HG03196 (cell line): ENCODE data around the gene PALLD.

Experiments used
- ATAC-seq: cut with Tn5 transposase; IDR thresholded peaks from one replicate; pipeline ENCODE4 v1.9.1; 2021; ENCODE audit not compliant: unreplicated experiment

The PALLD gene

DNA sequence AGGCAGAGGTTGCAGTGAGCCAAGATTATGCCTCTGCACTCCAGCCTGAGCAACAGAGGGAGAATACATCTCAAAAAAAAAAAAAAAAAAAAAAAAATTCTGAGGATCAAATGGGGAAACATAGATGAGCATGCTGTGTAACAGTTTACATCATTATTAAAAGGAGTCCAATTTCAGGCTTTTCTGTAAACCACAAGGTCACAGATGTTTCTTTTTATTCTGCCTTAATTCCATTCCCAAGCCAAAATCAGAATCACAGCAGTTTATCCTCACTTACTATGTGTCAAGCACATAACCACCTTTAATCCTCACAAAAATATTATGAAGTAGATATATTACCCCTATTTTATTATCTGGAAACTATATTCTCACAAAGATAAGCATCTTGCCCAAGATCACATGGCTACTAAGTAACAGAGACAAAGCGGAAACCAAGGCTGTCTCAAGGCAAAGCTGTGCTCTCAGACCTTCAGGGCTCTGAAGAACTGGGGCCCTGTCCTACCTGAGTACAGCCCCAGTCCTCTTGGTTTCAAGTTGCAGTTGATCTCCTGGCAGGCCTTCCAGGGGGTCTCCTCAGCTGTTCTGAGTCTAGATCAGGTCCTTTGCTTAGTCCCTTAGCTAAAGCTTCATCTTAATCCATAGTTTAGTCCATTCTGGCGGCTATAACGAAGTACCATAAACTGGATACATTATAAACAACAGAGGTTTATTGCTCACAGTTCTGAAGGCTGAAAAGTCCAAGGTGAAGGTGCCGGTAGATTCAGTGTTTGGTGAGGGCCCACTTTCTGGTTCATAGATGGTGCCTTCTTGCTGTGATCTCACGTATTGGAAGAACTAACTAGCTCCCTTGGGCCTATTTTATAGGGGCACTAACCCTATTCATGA lies 141.3 kb downstream of the PALLD start:
- no peak for ATAC-seq

DNA sequence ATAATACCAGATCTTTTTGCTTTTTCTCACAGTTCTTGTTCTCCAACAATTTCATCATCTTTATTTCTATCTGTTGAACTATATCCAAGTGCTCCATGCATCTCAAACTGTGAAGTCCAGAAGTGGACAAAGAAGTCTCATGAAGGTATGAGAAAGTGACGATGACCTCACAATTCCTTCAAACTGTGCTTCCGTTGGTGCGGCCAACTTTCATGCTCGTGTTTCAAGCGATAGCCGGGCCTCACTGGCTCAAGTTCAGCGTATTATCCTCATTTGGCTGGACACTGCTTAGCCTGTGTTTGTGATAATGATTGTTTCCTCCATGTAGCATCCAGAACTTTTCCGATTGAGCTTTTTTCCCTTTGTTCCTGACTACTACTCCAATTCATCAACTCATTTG lies 143.1 kb downstream of the PALLD start:
- ATAC-seq = no peak

DNA sequence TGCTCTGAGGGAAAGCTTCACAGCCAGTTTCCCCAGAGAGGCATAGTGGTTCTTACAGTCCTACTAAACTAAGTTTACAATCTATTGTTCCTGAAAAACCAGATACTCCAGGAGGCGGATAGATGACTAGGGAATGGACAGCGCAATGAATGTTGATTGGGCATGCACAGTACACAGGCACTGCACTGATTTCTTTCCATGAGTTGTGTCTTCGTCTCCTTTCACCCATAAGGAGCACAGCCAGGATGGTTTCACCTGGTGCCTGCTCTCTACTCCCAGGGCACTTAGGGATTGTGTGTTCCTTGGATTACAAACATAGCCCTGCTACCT lies 144.9 kb downstream of the PALLD start:
- no peak for ATAC-seq

DNA sequence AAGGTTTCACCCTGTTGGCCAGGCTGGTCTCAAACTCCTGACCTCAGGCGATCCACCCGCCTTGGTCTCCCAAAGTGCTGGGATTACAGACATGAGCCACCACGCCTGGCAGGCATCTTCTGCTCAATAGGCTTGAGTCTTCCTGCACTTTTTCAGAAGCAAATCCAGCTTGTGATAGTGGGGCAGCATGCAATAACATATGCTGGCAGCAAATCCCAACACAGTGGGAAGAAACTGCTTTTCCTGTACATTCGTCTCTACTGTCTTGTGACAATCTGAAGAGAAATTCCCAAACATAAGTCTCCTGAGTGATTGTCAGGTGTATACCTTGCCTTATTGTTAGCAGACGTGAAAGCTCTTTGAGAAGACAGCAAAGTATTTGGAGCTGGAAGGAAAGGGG lies 145.7 kb downstream of the PALLD start:
- ATAC-seq = no peak

DNA sequence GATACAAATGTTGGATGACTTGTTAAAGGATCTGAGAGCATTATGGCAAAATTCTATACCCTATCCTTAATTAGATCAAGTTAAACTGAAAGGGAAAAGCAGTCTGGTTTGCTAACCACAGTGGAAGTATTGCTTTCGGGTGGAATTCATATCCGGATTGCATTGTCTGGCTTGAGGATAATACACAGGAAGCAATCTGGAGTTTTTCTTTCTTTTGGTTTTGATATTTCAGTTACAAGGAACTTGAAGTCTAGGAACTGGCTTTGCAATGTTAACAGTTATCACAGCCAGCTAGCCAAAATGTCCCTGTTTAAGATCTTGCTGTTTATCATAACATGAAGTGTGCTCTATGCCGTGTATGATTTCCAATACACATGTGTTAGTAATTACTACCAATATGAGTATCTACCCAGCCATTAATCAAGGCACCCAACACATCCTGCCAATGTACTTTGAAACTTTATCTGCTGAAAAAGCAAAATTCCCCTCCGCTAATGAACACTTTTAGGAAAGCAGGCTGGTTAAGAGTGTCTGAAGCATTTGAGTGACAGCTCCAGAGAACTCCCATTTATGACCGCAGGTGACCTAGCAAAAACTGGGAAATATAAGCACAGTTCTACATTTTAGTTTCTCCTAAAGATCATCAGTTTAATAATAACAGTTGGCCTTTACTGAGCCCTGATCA lies 146.4 kb downstream of the PALLD start:
- ATAC-seq = no peak

DNA sequence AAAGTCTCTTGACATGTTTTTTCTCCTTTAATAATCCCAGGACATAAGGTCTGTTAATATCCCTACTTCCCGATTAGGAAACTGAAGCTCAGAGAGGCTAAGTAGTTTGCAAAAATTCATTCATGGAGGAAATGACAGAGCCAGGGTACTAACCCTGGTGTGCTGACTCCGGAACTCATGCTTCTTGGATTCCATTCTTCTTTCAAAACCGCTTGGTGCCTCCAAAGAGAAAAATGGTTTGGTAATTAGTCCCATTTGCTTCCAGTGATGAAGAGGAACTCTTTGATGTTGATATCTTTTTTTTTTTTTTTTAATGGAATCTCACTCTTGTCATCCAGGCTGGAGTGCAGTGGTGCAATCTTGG lies 146.9 kb downstream of the PALLD start:
- no peak for ATAC-seq

DNA sequence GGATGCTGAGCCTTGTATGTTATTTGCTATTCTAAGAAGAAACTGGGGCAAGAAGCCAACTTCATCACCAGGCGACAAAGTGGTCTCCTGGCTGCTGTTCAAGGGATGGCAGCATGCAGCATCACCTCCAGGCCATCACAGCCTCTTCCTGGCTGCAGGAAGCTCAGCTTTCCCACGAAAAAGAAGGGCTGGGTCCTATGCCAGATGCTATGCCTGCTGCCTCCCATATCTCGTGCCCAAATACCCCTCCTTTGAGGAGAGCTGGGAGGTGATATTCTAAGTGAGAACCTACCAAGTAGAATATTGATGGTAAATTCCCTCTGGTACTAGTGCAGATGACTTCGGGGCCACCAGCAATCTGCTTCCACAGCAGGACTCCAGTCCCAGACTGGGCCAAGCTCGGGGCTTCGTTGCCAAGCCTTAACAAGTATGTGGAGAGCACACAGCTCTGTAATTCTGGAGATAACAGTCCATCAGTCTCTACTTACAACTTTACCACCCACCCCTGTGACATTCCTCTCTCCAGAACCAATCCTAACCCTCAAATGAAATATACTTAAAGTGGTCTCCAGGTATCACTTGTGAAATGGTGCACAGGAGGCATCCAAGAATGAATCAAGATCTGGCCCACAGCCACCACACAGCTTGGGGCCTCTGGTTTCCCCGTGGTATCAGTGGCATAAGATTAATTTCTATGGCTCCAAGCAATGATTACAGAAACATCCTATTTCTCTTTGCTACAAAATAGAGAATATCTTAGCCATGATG lies 149.3 kb downstream of the PALLD start:
- no peak for ATAC-seq

DNA sequence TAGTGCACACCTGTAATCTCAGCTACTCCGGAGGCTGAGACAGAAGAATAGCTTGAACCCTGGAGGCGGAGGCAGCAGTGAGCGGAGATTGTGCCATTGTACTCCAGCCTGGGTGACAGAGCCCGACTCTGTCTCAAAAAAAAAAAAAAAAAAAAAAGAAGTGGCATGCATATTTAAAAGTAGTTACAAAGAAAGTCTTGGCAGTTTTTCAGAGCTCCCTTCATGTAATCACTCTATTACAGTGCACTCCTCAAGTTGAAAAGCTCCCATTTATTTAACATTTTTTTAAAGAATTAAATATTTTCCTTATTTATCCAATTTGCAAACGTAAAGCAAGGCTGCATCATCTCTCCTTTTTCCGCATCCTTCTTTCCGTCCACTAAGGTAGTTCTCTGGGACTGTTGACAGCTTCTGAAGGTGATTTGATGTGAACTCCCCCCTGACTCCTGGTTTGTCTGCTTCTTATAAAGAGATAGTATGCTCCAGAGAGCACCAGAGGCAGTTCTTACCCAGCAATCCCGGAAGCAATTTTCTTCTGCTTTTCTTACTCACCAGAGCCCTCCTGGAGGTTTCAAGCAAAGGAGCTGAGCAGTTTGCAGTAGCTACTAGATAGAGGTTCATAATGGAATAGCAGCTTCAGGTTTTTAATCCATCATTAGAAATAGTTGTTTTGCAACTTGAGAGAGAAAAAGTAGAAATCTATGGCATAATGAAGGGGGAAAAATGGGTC lies 151.0 kb downstream of the PALLD start:
- ATAC-seq = no peak

DNA sequence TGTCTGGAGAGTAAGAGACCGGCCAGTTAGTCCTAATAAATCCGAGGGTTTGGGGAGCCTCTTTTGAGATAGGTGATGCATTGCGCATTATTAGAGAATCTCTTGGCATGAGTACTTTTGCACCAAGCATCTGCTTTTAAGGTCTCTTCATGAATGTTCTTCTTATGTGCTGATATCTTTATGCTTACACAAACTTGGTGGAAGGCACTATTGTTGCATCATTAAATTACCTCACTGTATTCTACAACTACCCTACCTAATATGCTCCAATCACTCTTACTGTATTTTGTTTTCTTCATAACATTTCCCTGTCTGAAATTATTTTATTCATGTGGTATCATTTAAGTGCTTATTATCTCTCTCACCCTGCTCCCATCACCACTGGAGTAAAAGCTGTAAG lies 151.6 kb downstream of the PALLD start:
- ATAC-seq = no peak

DNA sequence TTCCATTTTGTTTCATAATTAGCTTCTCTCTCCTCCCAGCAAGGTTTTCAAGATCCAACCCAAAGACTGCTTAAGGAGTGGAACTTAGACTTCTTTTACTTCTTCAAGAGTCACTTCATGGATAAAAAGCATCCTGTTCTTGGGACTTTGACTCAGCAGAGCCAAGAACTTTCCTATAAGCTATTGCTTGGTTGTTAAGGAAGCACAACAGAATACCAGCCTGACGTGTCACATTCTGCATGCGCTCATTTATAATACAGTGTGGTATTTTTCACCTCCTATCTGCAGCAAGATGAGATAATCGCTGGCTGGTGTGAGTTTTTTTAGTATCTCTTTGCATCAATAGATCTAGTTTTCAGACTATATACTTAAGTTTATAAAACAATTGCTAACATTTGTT lies 152.1 kb downstream of the PALLD start:
- ATAC-seq = no peak

DNA sequence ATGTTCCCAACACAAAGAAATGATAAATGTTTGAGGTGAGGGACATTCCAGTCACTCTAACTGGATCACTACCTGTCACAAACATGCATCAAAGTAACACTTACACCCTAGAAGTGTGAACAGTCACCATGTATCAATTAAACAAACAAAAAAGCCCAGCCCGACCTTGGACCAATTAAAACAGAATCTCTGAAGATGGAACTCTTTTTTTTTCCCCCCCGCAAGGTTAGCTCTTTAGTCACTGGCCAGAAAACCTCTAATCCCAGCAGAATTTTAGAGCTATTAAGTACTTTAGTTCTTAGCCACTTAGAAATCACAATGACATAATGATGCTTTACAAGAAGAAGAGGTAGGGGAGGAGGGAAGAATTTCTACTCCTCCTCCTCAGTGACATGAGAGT lies 154.5 kb downstream of the PALLD start:
- no peak for ATAC-seq

DNA sequence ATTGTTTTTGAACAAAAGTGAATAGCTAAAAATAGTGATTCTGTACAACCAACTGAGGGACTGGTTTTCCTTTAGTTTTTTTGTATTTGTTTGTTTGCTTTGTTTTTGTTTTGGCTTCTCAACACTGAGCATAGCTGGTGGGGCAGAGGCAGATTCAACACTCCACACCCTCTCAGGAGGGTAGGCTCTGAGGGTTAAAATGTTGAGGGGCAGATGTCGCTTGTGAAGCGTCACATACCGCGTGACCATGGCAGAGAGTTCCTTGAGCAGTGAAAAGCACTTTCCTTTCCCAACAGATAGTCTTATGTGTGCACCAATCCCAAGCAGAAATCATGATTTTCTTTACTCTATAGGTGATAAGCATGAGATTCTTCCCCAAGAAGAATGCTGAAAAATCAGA lies 155.0 kb downstream of the PALLD start:
- ATAC-seq = no peak

DNA sequence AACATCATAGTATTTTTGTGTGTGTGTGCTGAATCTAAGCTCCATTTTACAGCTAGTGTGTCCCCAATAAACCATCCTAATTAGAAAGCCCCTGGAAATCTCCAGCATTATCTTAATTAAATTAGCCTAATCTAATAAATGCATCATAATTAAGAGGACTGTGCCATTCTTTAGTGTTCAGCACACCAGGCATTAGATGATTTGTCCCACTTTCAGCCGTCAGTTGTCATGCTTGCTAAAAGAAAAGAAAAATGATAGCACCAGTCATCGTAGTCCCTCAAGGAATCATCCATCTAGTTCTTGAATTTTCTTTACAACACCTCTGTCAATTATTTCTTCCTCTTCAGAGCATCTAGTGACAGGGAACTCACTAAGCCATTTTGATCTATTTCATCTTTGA lies 155.9 kb downstream of the PALLD start:
- no peak for ATAC-seq

DNA sequence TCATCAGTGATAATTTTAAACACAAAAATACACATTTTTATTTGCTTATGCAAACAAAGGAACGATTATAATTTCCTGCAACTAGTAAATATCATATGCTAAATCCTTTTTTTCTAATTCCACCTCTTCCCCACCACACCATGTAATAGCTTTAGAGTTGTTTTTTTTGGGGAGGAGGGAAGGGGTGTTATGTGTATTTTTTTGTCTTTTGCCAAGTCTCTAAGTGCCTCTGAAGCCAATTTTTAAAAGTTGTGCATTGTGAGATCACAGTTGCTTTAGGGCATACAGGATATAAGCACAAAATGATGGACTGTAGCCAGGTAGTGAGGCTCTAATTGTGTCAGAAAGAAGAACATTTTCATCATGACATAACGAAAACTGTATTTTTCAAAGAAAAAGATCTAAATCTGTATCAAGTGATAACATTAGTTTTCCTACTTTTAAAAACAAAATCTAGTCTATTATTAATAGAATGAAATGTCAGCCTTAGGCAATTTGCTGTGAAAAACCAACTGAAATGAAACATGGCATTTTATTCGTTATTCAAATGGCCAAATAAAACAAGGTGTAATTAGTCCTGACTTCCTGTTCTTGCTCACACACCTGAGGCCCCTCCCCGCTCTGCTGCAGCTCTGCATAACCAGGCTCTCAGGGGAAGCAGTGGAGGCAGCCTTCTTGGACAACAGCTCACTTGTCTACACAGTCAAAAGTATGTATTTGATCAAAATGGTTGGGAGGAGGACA lies 157.4 kb downstream of the PALLD start:
- no peak for ATAC-seq

DNA sequence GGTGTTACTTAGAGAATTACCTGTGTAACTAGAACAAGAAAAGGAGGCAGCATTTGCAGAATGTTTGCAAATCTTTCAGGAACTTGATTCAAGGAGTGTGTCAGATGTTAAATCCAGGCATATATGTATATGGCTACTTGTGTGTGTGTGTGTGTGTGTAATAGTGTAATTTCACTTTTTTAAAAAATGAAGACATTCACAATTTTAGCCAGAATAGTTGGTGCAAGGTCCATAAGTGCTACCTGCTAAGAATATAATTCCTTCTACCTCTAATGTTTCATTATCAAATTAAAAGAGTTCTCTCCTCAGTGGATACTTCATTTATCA lies 158.0 kb downstream of the PALLD start:
- no peak for ATAC-seq

DNA sequence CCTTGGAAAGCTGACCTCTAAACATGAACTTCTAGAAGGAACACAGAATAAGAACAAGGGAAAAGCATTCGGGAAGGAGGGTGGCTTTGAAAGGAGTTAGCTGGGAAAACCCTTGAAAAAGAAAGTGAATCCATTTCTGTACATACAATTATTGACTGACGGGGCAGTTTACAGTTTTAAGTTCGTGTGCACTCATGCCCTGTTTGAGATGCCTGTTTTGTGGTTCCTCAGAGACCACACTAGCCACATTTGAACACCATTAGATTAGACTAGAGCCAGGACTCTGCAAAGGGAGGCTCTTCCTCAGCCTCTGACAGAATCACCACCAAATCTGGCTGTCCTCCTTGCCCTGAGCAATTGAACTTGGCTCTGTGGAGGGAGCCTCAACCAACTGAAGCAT lies 158.3 kb downstream of the PALLD start:
- no peak for ATAC-seq

DNA sequence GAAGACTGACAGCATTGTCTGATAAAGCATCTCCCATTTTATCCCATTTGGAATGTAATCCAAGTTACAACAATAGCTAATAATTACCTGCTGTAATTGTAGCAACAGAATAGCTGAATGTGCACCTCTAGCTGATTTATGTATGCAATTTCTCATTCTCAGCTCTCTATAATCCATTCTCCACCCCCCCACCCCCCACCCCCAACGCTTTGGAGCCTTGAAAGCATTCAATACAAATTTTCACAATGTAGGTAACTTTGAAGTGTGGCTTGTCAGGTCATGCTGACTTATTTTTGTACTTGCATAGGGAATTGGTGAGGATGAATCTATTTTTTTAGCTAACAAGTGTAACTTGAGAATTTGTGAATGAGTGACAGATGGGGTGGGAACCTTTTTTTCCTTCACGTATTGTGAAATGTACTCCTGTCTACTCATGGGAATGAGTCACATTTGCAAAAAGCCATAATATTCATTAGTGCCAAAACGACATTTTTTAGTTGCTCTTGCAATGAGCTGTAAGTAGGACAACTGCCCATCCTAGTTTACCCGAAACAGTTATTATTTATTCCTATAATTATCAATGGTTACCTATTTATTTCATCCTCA lies 159.3 kb downstream of the PALLD start:
- ATAC-seq = no peak

DNA sequence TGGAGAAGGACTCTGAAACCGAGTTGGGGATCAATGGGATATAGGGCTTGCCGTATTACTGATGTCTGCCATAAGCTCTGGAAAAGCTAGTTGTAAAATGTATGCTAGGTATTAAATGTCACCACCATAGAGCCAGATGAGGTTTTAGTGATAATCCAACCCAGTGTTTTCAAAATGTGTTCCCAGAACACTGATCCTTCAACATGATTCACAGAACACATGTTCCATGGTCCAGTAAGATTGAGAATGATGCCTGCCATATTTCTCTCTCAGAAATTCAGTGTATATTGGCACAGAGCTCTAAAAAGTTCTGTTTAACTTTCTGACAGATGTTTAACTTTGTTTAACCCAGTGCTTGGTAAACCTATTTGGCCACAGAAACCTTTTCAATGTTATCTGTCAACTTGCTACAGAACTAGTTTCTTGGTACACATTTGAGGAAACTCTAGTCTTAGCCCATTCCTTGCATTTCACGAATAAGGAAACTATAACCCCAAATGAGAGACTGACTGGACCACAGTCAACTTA lies 160.2 kb downstream of the PALLD start:
- no peak for ATAC-seq

DNA sequence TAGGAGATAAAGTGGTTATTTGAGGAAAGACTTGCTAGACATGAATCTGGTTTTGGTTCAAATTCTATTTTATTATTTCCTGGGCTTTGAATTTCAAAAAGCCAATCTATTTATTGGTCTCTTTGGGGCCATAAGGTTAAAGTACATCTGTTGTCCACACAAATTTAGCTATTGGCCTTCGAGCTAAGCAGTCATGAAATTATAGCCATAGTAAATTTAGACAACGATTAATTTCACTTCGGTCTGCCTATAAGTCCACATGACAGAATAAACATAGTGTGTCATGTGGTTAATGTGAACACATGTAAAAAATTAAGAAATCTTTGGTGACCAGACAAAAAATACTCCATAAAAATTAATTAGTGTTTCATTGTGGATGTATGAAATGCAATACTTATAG lies 161.9 kb downstream of the PALLD start:
- no peak for ATAC-seq
